Body of pancreas (tissue), 4 donors: Measurements from ENCODE around the gene DNAJC8.

Source experiments
- POLR2A ChIP-seq, 3 donors: fragments of 450-650 bp; IDR thresholded peaks; one replicate each; pipeline ENCODE4 v1.6.1; 2016; ENCODE audit warnings: antibody characterized with exemption in 3 of 3, mild to moderate bottlenecking in 2 of 3
- TF ChIP-seq, protein P1 (sequence below), 7 experiments: fragments of 450-650 bp in 4 of 7; fragments of 200-600 bp in 3 of 7; sonication (generic) in 3 of 7; IDR thresholded peaks; one replicate each; pipeline ENCODE4 v1.5.1; 2016 to 2019; ENCODE audit warnings: antibody characterized with exemption in 7 of 7

DNA sequence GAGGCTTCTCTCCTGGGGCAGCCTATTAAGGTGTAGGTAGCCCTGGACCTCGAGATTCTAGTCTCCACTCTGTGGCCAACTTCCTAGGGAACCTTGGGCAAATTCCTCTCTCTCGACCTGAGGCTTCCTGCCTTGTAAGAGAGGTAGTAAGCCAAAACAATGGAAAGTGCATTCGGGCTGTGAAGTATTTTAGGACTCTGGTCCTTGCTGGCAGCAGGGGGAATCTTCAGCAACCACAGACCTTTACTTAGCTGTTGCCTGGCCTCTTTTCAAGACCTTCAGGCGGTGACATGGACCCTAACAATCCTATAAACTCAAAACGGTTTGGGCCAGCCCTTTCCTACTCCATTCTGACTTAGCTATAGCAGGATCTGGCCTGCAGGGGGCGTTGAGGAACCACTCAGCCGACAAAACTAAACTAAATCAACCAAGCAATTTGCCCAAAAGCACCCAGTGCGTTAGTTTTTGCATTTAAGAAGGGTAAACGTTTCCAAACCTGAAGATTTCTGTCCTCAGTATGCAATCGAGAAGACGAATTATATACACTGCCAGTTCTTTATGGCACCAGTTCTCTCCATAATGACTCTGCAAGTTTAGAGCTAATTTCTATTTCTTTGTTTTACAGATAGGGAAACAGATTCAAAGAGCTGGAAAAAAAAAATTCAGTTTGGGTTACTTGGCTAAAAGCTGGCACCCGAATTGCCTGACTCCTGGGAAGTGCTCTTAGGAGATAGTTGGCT, 15.6 kb upstream of the DNAJC8 start:
- TF ChIP-seq, protein P1, sequence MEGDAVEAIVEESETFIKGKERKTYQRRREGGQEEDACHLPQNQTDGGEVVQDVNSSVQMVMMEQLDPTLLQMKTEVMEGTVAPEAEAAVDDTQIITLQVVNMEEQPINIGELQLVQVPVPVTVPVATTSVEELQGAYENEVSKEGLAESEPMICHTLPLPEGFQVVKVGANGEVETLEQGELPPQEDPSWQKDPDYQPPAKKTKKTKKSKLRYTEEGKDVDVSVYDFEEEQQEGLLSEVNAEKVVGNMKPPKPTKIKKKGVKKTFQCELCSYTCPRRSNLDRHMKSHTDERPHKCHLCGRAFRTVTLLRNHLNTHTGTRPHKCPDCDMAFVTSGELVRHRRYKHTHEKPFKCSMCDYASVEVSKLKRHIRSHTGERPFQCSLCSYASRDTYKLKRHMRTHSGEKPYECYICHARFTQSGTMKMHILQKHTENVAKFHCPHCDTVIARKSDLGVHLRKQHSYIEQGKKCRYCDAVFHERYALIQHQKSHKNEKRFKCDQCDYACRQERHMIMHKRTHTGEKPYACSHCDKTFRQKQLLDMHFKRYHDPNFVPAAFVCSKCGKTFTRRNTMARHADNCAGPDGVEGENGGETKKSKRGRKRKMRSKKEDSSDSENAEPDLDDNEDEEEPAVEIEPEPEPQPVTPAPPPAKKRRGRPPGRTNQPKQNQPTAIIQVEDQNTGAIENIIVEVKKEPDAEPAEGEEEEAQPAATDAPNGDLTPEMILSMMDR (IDR thresholded peaks at IDR 0.05): peak; percentile 75 to 93 (median 88)
- no peak for TF ChIP-seq POLR2A (IDR thresholded peaks at IDR 0.05)
